ENCODE measurements around the gene RAMP2. TPM values are rescaled to one million over a fixed set of nuclear protein-coding genes. Genes with fewer than 3 reads are reported as not detected.

The RAMP2 gene
- total RNA-seq, result 10 to 100 TPM in 2 of 4 donors, 1 to 10 TPM in 2; 6.1 to 88.0 (median 23.4) TPM

DNA sequence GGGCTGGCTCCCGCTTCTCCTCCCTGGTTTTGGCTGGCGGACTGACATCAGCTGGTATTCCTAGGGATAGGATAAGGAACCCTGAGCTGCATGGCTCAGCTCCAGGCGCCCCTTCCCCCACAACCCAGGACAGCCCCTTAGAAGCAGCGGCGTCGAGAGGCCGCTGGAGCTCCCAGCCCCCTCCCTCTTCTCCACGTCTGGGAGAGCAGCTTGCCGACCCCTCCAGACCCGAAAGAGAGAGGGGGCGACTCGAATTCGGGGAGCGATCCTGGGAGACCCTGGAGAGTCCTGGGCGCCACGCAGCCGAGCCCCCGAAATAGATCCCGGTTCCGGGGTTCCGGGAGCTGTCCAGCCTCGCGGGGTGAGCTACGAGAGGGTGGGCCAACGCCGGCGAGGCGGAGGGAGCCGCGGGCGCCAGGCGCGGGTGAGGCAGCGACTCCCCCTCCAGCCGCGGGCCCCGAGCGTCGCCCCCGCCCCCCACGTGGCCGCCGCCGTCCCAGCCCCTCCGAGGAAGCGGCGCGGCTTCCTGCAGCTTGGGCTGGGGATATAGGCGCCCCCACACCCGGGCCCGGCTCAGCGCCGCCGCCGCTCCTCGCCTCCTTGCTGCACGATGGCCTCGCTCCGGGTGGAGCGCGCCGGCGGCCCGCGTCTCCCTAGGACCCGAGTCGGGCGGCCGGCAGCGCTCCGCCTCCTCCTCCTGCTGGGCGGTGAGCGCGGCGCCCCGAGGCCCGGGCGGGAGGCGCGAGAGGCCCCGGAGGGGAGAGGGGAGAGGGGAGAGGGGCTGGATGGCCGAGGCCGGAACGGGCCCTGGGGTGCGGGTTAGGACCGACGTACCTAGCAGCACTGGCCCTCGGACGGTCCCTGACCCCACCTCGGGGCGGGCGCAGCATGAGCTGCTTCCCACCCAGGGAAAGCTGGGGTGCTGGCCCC is at the start of gene RAMP2:
RAMP2 (plus strand) TSS at position 576 of the 930 bp plus-strand sequence; CDS start at position 611, 35 bp downstream.
- Histone ChIP-seq H3K4me3 (peak within 1 kb of the TSS; percentile 32 to 62 (median 46)), H3K36me3 (no peaks in the 10 kb centered on the region), H3K9me3 (no peaks in the 10 kb centered on the region), H3K27me3 (peaks cover 30% of the 10 kb centered on the region), H3K4me1 (peaks cover 8 to 22% (median 14%) of the 10 kb centered on the region in 4 donors), H3K27ac (peak within 1 kb of the TSS; percentile 21 to 55 (median 44))
- 8% methylated on average over 56 of the region's 92 CpGs; no CpG with 5 or more reads in 1 of the 2 donors for WGBS, 2 donors (ENCODE audit: low coverage in 1 of 2)
- no peak for DNase-seq
- TF ChIP-seq, protein P1, sequence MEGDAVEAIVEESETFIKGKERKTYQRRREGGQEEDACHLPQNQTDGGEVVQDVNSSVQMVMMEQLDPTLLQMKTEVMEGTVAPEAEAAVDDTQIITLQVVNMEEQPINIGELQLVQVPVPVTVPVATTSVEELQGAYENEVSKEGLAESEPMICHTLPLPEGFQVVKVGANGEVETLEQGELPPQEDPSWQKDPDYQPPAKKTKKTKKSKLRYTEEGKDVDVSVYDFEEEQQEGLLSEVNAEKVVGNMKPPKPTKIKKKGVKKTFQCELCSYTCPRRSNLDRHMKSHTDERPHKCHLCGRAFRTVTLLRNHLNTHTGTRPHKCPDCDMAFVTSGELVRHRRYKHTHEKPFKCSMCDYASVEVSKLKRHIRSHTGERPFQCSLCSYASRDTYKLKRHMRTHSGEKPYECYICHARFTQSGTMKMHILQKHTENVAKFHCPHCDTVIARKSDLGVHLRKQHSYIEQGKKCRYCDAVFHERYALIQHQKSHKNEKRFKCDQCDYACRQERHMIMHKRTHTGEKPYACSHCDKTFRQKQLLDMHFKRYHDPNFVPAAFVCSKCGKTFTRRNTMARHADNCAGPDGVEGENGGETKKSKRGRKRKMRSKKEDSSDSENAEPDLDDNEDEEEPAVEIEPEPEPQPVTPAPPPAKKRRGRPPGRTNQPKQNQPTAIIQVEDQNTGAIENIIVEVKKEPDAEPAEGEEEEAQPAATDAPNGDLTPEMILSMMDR (IDR thresholded peaks at IDR 0.05), result no peak
- TF ChIP-seq EP300 (IDR thresholded peaks at IDR 0.05; ENCODE audit: low read depth) (no peak), POLR2A (IDR thresholded peaks at IDR 0.05) (no peak), POLR2AphosphoS5 (IDR thresholded peaks at IDR 0.05) (no peak)
- in situ Hi-C loops (cut with MboI; ENCODE audit: low pct_ligation_motif_present in 1 of 4, low pct_unique_long_range_greater_than_20kb in 1 of 4, low sequenced_read_pairs in 3 of 4), result no loop called here
- intact Hi-C loops (cut with DNase I; ENCODE audit: low total_unique reads), result loop anchor here (5.0 to 10.0 kb wide), 2 partner anchors 39 to 176 kb away; no protein-coding TSS in a partner anchor

DNA sequence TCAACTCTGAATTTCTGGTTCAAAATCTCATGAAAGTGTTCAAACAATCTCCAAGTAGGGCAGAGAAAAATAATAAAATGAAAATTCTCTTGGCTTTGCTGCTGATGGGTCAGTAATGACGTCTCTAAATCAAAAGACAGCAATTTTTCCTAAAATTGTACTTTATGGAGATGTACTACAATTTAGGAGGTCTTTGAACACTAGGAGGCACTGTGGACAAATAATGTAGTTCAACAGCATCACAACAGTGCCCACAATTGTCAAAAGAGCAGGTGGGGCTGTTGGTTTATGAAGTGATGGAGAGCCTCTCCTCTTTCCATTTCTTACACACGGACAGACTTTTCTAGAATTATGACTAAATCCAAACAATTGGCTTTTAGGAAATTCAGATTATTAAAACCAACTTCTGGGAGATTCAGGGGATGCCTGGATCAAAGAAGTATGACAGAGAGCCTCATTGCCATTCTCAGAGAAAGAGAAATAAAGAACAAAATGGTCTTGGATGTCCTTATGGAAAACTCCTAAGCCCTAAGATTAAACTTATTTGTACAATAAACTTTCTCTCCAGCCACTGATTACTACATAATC is 39.9 kb upstream of the RAMP2 start:
- H3K4me1 ChIP-seq, result no peaks in the 10 kb centered on the region
- intact Hi-C loops (cut with DNase I; ENCODE audit: low total_unique reads), result loop anchor here (5.0 kb wide), 1 partner anchor 41 kb away; the partner anchor contains the start of gene RAMP2
- no peaks in the 10 kb centered on the region for H3K27me3 ChIP-seq
- WGBS, 2 donors (ENCODE audit: low coverage in 1 of 2), result 4 to 5% methylated on average over 2 of the region's 2 CpGs
- H3K9me3 ChIP-seq, result no peaks in the 10 kb centered on the region
- DNase-seq, result no peak
- no peak overlapping the region for H3K4me3 ChIP-seq
- in situ Hi-C loops (cut with MboI; ENCODE audit: low pct_ligation_motif_present in 1 of 4, low pct_unique_long_range_greater_than_20kb in 1 of 4, low sequenced_read_pairs in 3 of 4), result loop anchor here in 2 of 4 donors (25.0 kb wide), 1 partner anchor 216 kb away; no protein-coding TSS in a partner anchor
- H3K27ac ChIP-seq, result no peak overlapping the region
- H3K36me3 ChIP-seq, result peaks cover 0 to 95% (median 42%) of the 10 kb centered on the region in 4 donors
- TF ChIP-seq, protein P1 (IDR thresholded peaks at IDR 0.05), result peak; percentile 57 to 71 (median 67)
- no peak for TF ChIP-seq POLR2AphosphoS5 (IDR thresholded peaks at IDR 0.05)

DNA sequence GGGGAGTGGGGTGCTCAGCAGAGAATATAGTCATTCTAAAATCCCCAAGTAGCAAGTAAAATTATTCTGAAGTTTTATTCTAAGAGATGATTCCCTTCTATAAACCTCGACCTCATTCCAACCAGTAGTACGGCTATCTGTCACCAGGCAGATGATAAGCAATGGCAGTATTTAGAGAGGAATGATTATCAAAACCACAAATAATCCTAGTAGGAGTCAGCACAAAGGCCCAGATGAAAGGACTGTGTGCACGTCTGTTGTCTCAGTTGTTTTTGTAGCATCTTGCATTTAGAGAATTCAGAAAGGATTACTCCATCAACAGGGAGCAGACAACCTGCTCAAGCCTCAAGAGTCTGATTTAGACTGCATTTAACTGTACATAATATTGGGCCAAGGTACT is 37.4 kb upstream of the RAMP2 start:
- Histone ChIP-seq H3K36me3 (peaks cover 0 to 95% (median 42%) of the 10 kb centered on the region in 4 donors), H3K9me3 (no peaks in the 10 kb centered on the region), H3K4me1 (no peaks in the 10 kb centered on the region), H3K27me3 (no peaks in the 10 kb centered on the region), H3K27ac (no peak overlapping the region), H3K4me3 (no peak overlapping the region)
- in situ Hi-C loops (cut with MboI; ENCODE audit: low pct_ligation_motif_present in 1 of 4, low pct_unique_long_range_greater_than_20kb in 1 of 4, low sequenced_read_pairs in 3 of 4), result loop anchor here in 2 of 4 donors (25.0 kb wide), 1 partner anchor 214 kb away; no protein-coding TSS in a partner anchor
- WGBS, 2 donors (ENCODE audit: low coverage in 1 of 2), result 84 to 96% methylated on average over 3 of the region's 3 CpGs
- no peak for DNase-seq
- intact Hi-C loops (cut with DNase I; ENCODE audit: low total_unique reads), result loop anchor here (5.0 kb wide), 1 partner anchor 39 kb away; the partner anchor contains the start of gene RAMP2
- TF ChIP-seq EP300 (IDR thresholded peaks at IDR 0.05; ENCODE audit: low read depth) (no peak), POLR2A (IDR thresholded peaks at IDR 0.05) (no peak), POLR2AphosphoS5 (IDR thresholded peaks at IDR 0.05) (no peak)
- TF ChIP-seq, protein P1 (IDR thresholded peaks at IDR 0.05), result no peak

DNA sequence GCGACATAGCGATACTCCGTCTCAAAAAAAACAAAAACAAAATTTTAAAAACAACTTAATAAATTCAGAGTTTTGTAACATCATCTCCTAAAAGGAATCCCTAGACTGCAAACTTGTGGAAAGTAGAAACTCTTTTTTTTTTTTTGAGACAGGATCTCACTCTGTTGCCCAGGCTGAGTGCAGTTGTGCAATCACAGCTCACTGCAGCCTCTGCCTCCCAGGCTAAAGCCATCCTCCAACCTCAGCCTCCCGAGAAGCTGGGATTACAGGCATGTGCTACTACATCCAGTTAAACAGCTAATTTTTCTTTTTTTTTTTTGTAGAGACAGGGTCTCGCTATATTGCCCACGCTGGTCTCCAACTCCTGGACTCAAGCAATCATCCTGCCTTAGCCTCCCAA is 35.9 kb upstream of the RAMP2 start:
- Histone ChIP-seq H3K4me1 (no peaks in the 10 kb centered on the region), H3K36me3 (peaks cover 0 to 90% (median 38%) of the 10 kb centered on the region in 4 donors), H3K27ac (no peak overlapping the region), H3K27me3 (no peaks in the 10 kb centered on the region), H3K4me3 (no peak overlapping the region), H3K9me3 (no peaks in the 10 kb centered on the region)
- no peak for DNase-seq
- WGBS, 2 donors (ENCODE audit: low coverage in 1 of 2), result 93% methylated on average over 3 to 6 of the region's 6 CpGs
- intact Hi-C loops (cut with DNase I; ENCODE audit: low total_unique reads) (no loop called here), in situ Hi-C loops (cut with MboI; ENCODE audit: low pct_ligation_motif_present in 1 of 4, low pct_unique_long_range_greater_than_20kb in 1 of 4, low sequenced_read_pairs in 3 of 4) (no loop called here)
- TF ChIP-seq, protein P1 (IDR thresholded peaks at IDR 0.05), result no peak
- TF ChIP-seq POLR2A (IDR thresholded peaks at IDR 0.05) (no peak), EP300 (IDR thresholded peaks at IDR 0.05; ENCODE audit: low read depth) (no peak), POLR2AphosphoS5 (IDR thresholded peaks at IDR 0.05) (no peak)
